HL-60 (cell line): Measurements from ENCODE around the gene GALK2.

Experiments
- POLR2AphosphoS5 ChIP-seq: IDR thresholded peaks from 2 replicates; pipeline ENCODE4 v1.6.1; 2012; ENCODE audit warnings: low read depth
- TF ChIP-seq, protein P1 (sequence below): IDR thresholded peaks from one replicate; pipeline ENCODE4 v1.5.1; 2011; ENCODE audit warnings: low read length, control low read depth, inconsistent platforms; ENCODE audit not compliant: insufficient read depth

DNA sequence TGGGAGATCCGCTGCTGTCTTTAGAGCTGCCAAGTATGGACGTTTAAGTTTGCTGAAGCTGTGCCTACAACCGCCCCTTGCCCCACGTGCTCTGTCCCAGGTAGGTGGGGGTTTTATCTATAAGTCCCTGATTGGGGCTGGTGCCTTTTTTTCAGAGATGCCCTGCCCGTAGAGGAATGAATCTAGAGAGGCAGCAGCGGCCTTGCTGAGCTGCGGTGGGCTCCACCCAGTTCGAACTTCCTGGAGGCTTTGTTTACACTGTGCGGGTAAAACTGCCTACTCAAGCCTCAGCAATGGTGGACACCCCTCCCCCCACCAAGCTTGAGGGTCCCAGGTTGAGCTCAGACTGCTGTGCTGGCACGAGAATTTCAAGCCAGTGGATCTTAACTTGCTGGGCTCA, 169.6 kb downstream of the GALK2 start:
- TF ChIP-seq, protein P1, sequence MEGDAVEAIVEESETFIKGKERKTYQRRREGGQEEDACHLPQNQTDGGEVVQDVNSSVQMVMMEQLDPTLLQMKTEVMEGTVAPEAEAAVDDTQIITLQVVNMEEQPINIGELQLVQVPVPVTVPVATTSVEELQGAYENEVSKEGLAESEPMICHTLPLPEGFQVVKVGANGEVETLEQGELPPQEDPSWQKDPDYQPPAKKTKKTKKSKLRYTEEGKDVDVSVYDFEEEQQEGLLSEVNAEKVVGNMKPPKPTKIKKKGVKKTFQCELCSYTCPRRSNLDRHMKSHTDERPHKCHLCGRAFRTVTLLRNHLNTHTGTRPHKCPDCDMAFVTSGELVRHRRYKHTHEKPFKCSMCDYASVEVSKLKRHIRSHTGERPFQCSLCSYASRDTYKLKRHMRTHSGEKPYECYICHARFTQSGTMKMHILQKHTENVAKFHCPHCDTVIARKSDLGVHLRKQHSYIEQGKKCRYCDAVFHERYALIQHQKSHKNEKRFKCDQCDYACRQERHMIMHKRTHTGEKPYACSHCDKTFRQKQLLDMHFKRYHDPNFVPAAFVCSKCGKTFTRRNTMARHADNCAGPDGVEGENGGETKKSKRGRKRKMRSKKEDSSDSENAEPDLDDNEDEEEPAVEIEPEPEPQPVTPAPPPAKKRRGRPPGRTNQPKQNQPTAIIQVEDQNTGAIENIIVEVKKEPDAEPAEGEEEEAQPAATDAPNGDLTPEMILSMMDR: no peak
- TF ChIP-seq POLR2AphosphoS5: no peak
